GM12878 (cell line): ENCODE measurements around the gene UNK.
"Not testable (repeated sequence)": the region's sequence is repeated elsewhere in the genome, so short reads cannot be mapped to it uniquely, and the experiment has no call there.

ENCODE experiments used
- CTCF ChIP-seq, 3 experiments: IDR thresholded peaks in 2 of 3; conservative IDR thresholded peaks in 1 of 3; 2 replicates each; pipeline ENCODE4 v1.5.1; 2011; ENCODE audit warnings: low read depth in 3 of 3, low read length in 3 of 3, mild to moderate bottlenecking in 3 of 3, control low read depth in 2 of 3, moderate library complexity in 2 of 3, inconsistent platforms in 1 of 3, mixed read lengths in 1 of 3; ENCODE audit not compliant: control insufficient read depth in 2 of 3, insufficient read depth in 1 of 3; ENCODE audit errors: extremely low read depth in 1 of 3
- E2F8 ChIP-seq: fragments of 450-650 bp; IDR thresholded peaks from 2 replicates; pipeline ENCODE4 v1.6.1; 2018; ENCODE audit warnings: mild to moderate bottlenecking, low read depth, moderate library complexity; ENCODE audit not compliant: partially characterized antibody
- EP300 ChIP-seq, 2 experiments: fragments of 150-350 bp in 1 of 2; IDR thresholded peaks; 2 replicates each; pipeline ENCODE4 v1.6.1; 2011 to 2012; ENCODE audit warnings: low read depth in 2 of 2, low read length in 2 of 2, borderline replicate concordance in 1 of 2, improper control_type of control experiment in 1 of 2, inconsistent platforms in 1 of 2; ENCODE audit not compliant: control insufficient read depth in 1 of 2
- IRF5 ChIP-seq: fragments of 450-650 bp; IDR thresholded peaks from 2 replicates; pipeline ENCODE4 v1.6.1; 2017; ENCODE audit warnings: borderline replicate concordance
- JUNB ChIP-seq: IDR thresholded peaks from 2 replicates; pipeline ENCODE4 v1.6.1; 2016; ENCODE audit warnings: antibody characterized with exemption, mild to moderate bottlenecking
- ZBTB33 ChIP-seq: fragments of 450-650 bp; IDR thresholded peaks from 2 replicates; pipeline ENCODE4 v1.6.1; 2017; ENCODE audit warnings: mild to moderate bottlenecking
- ZBTB40 ChIP-seq: fragments of 450-650 bp; IDR thresholded peaks from 2 replicates; pipeline ENCODE4 v1.6.1; 2016; ENCODE audit warnings: mild to moderate bottlenecking, moderate library complexity, borderline replicate concordance

- not testable (repeated sequence) for TF ChIP-seq ZBTB40; IRF5; EP300 (IDR thresholded peaks at IDR 0.05; ENCODE audit: borderline replicate concordance in 1 of 2, control insufficient read depth in 1 of 2, low read depth in 2 of 2, low read length in 2 of 2); CTCF (IDR thresholded peaks at IDR 0.05 in 2 of 3, conservative IDR thresholded peaks at IDR 0.05 in 1 of 3; ENCODE audit: control insufficient read depth in 2 of 3, extremely low read depth in 1 of 3, insufficient read depth in 1 of 3, low read depth in 3 of 3, low read length in 3 of 3); E2F8; ZBTB33; JUNB
Measured at GRCh38 chr17:75851693-75851991, 67.0 kb downstream of the UNK start.
